ENCODE measurements around the gene RABEP1.

Gene RABEP1

DNA sequence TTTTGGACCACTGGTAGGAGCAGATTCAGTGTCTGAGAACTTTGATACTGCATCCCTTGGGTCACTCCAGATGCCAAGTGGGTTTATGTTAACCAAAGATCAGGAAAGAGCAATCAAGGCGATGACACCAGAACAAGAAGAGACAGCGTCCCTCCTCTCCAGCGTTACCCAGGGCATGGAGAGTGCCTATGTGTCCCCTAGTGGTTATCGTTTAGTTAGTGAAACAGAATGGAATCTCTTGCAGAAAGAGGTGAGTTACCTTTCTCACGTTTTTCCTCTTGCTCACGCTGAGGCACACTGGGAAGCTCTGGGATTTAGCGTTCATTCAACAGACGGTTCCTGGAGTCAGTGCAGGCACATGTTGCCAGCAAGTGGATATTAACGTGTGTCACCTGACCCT lies 79.3 kb downstream of the RABEP1 start:
- POLR2A ChIA-PET, result no interaction called here
- no peak for DNase-seq (ENCODE audit: extremely low spot score)
- CTCF ChIA-PET, result no interaction called here
- TF ChIP-seq SP1 (IDR thresholded peaks at IDR 0.05) (no peak), SUZ12 (IDR thresholded peaks at IDR 0.05) (no peak), HDGF (IDR thresholded peaks at IDR 0.05; ENCODE audit: borderline replicate concordance) (no peak), FOXM1 (IDR thresholded peaks at IDR 0.05; ENCODE audit: borderline replicate concordance) (no peak), TARDBP (IDR thresholded peaks at IDR 0.05) (no peak), BHLHE40 (IDR thresholded peaks at IDR 0.05; ENCODE audit: borderline replicate concordance) (no peak), ZNF384 (IDR thresholded peaks at IDR 0.05) (no peak), ARNT (IDR thresholded peaks at IDR 0.05) (no peak), L3MBTL2 (conservative IDR thresholded peaks at IDR 0.05) (no peak), FOXK2 (IDR thresholded peaks at IDR 0.05) (no peak), LEF1 (IDR thresholded peaks at IDR 0.05; ENCODE audit: borderline replicate concordance) (no peak)
- TF ChIP-seq, protein P1, sequence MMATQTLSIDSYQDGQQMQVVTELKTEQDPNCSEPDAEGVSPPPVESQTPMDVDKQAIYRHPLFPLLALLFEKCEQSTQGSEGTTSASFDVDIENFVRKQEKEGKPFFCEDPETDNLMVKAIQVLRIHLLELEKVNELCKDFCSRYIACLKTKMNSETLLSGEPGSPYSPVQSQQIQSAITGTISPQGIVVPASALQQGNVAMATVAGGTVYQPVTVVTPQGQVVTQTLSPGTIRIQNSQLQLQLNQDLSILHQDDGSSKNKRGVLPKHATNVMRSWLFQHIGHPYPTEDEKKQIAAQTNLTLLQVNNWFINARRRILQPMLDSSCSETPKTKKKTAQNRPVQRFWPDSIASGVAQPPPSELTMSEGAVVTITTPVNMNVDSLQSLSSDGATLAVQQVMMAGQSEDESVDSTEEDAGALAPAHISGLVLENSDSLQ (IDR thresholded peaks at IDR 0.05), result no peak

GRCh38 chr17:5362162-5362811 lies 80.2 kb downstream of the RABEP1 start:
- ChIA-PET POLR2A (no interaction called here), CTCF (no interaction called here)
- no peak for TF ChIP-seq ELF4 (IDR thresholded peaks at IDR 0.05)
- DNase-seq (ENCODE audit: extremely low spot score), result no peak

DNA sequence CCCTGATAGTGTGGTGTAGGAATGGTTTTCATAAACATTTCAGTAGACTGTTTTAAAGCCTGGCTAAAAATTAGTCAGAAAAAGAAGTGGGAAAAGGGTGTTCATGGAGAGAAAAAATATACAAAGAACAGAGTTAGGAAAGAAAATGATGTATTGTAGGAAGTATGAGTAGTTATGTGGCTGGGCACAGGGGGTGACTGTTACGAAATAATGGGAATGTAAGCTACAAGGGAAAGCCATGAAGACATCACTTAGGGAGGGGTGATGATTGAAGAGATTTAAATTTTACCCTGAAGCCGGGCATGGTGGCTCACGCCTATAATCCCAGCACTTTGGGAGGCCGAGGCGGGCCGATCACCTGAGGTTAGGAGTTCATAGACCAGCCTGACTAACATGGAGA lies 82.1 kb downstream of the RABEP1 start:
- no peak for DNase-seq (ENCODE audit: extremely low spot score)
- TF ChIP-seq FOXK2 (IDR thresholded peaks at IDR 0.05) (no peak), SUZ12 (IDR thresholded peaks at IDR 0.05) (no peak), ARNT (IDR thresholded peaks at IDR 0.05) (no peak), TARDBP (IDR thresholded peaks at IDR 0.05) (no peak)
- TF ChIP-seq, protein P1 (IDR thresholded peaks at IDR 0.05), result no peak
- ChIA-PET POLR2A (no interaction called here), CTCF (no interaction called here)

DNA sequence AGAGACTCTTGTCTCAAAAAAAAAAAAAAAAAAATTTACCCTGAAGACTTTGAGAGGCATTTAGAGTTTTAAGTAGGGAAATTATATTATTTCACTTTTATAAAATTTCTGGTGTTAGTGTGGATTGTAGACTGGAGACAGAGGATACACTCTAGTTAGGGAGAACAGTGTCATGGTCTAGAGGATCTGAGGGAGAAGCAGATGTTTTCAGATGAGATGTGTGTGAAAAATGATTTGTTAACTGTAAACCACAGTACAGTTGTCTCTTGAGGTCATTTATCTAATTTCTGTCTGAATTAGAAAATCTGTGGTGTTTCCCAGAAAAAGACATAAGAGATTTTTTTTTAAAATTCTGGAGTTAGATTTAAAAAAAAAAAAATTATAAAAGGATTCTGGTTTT lies 82.6 kb downstream of the RABEP1 start:
- no peak for DNase-seq (ENCODE audit: extremely low spot score)
- no peak for TF ChIP-seq L3MBTL2 (conservative IDR thresholded peaks at IDR 0.05)
- no peak for TF ChIP-seq FOXK2 (IDR thresholded peaks at IDR 0.05)
- no peak for TF ChIP-seq ARNT (IDR thresholded peaks at IDR 0.05)
- TF ChIP-seq HDGF (IDR thresholded peaks at IDR 0.05; ENCODE audit: borderline replicate concordance), result no peak
- no peak for TF ChIP-seq SUZ12 (IDR thresholded peaks at IDR 0.05)
- no peak for TF ChIP-seq ZNF384 (IDR thresholded peaks at IDR 0.05)
- TF ChIP-seq, protein P1 (IDR thresholded peaks at IDR 0.05), result no peak
- no peak for TF ChIP-seq FOXA1 (IDR thresholded peaks at IDR 0.05)
- TF ChIP-seq BHLHE40 (IDR thresholded peaks at IDR 0.05; ENCODE audit: borderline replicate concordance), result no peak
- no peak for TF ChIP-seq SP1 (IDR thresholded peaks at IDR 0.05)
- no peak for TF ChIP-seq FOXM1 (IDR thresholded peaks at IDR 0.05; ENCODE audit: borderline replicate concordance)
- no peak for TF ChIP-seq LEF1 (IDR thresholded peaks at IDR 0.05; ENCODE audit: borderline replicate concordance)
- no peak for TF ChIP-seq CTBP1 (IDR thresholded peaks at IDR 0.05; ENCODE audit: borderline replicate concordance)
- no peak for TF ChIP-seq NFRKB (IDR thresholded peaks at IDR 0.05)
- POLR2A ChIA-PET, result no interaction called here
- CTCF ChIA-PET, result no interaction called here

DNA sequence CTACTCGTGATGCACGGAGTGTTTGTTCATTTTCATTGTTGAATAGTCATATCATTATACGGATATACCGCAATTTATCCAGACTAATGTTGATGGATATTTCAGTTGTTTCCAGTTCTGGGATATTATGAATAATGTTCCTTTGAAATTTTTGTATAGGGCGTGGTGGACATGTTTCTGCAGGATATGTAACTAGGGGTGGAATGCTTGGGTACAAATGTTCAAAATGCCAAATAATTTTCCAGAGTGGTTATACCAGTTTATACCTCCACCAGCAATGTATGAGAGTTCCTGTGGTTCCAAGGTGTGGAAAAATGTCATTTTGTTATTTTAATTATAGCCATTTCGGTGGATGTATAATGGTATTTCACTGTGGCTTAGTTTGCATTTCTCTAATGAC lies 83.7 kb downstream of the RABEP1 start:
- no peak for DNase-seq (ENCODE audit: extremely low spot score)
- POLR2A ChIA-PET, result no interaction called here
- CTCF ChIA-PET, result no interaction called here
- TF ChIP-seq SUZ12 (IDR thresholded peaks at IDR 0.05), result no peak

- CTCF ChIA-PET, result no interaction called here
- TF ChIP-seq ZNF384 (IDR thresholded peaks at IDR 0.05), result no peak
- TF ChIP-seq L3MBTL2 (conservative IDR thresholded peaks at IDR 0.05), result no peak
- no peak for TF ChIP-seq TARDBP (IDR thresholded peaks at IDR 0.05)
- no peak for TF ChIP-seq ELF4 (IDR thresholded peaks at IDR 0.05)
- no peak for TF ChIP-seq CTBP1 (IDR thresholded peaks at IDR 0.05; ENCODE audit: borderline replicate concordance)
- TF ChIP-seq, protein P1 (IDR thresholded peaks at IDR 0.05), result no peak
- TF ChIP-seq BHLHE40 (IDR thresholded peaks at IDR 0.05; ENCODE audit: borderline replicate concordance), result no peak
- no peak for TF ChIP-seq FOXK2 (IDR thresholded peaks at IDR 0.05)
- no peak for TF ChIP-seq NFRKB (IDR thresholded peaks at IDR 0.05)
- no peak for DNase-seq (ENCODE audit: extremely low spot score)
- POLR2A ChIA-PET, result no interaction called here
Observed at GRCh38 chr17:5370411-5370810, 88.3 kb downstream of the RABEP1 start.

DNA sequence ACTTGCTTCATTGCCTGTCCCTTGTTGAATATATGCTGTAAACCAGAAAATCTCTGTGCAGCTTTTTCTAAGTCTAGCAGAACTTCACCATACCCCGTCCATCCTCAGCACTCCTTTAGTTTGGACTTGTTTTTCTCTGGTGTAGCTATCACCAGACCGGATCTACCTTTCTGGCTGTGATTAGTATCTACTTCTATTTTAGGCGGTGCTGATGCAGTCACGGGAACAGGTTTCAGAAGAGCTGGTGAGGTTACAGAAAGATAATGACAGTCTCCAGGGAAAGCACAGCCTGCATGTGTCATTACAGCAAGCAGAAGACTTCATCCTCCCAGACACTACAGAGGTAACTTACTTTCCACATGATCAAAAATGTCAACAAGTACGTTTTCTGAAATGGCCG lies 91.0 kb downstream of the RABEP1 start:
- TF ChIP-seq CTBP1 (IDR thresholded peaks at IDR 0.05; ENCODE audit: borderline replicate concordance), result no peak
- no peak for TF ChIP-seq ARNT (IDR thresholded peaks at IDR 0.05)
- TF ChIP-seq FOXM1 (IDR thresholded peaks at IDR 0.05; ENCODE audit: borderline replicate concordance), result no peak
- no peak for TF ChIP-seq SP1 (IDR thresholded peaks at IDR 0.05)
- TF ChIP-seq BHLHE40 (IDR thresholded peaks at IDR 0.05; ENCODE audit: borderline replicate concordance), result no peak
- TF ChIP-seq FOXA1 (IDR thresholded peaks at IDR 0.05), result no peak
- no peak for TF ChIP-seq NFRKB (IDR thresholded peaks at IDR 0.05)
- TF ChIP-seq TARDBP (IDR thresholded peaks at IDR 0.05), result no peak
- no peak for TF ChIP-seq ZNF384 (IDR thresholded peaks at IDR 0.05)
- no peak for TF ChIP-seq LEF1 (IDR thresholded peaks at IDR 0.05; ENCODE audit: borderline replicate concordance)
- TF ChIP-seq FOXK2 (IDR thresholded peaks at IDR 0.05), result no peak
- TF ChIP-seq SUZ12 (IDR thresholded peaks at IDR 0.05), result no peak
- POLR2A ChIA-PET, result no interaction called here
- CTCF ChIA-PET, result no interaction called here
- DNase-seq (ENCODE audit: extremely low spot score), result no peak
